ENCODE results near the gene CYB5A. TPM values are rescaled to one million over a fixed set of nuclear protein-coding genes. Genes with fewer than 3 reads are reported as not detected.

Gene CYB5A
- total RNA-seq, 3 donors from 2014 or later (not counting 1 experiment from before 2014, with no cell fraction given), result 10.4 to 14.6 (median 13.0) TPM

- no peaks in the 10 kb centered on the region for H3K4me1 ChIP-seq (ENCODE audit: control insufficient read depth, insufficient read depth, low read length)
- Mint-ChIP-seq H3K4me1 (peaks cover 0 to 12% of the 10 kb centered on the region in 2 donors), H3K9me3 (no peaks in the 10 kb centered on the region), H3K4me3 (no peak overlapping the region), H3K27ac (no peak overlapping the region), H3K36me3 (no peaks in the 10 kb centered on the region), H3K27me3 (ENCODE audit: low read depth in 2 of 2) (no peaks in the 10 kb centered on the region)
- H3K27ac ChIP-seq (ENCODE audit: low read length), result no peak overlapping the region
- intact Hi-C loops (cut with micrococcal nuclease), result no loop called here
- no peak for DNase-seq
- no peaks in the 10 kb centered on the region for H3K9me3 ChIP-seq (ENCODE audit: control insufficient read depth, insufficient read depth, low read length)
- WGBS (ENCODE audit: insufficient coverage), result 97% methylated on average over 7 of the region's 7 CpGs
- H3K36me3 ChIP-seq (ENCODE audit: control insufficient read depth, insufficient read depth, low read length), result no peaks in the 10 kb centered on the region
- no peak overlapping the region for H3K4me3 ChIP-seq (ENCODE audit: low read length)
- TF ChIP-seq, protein P1, sequence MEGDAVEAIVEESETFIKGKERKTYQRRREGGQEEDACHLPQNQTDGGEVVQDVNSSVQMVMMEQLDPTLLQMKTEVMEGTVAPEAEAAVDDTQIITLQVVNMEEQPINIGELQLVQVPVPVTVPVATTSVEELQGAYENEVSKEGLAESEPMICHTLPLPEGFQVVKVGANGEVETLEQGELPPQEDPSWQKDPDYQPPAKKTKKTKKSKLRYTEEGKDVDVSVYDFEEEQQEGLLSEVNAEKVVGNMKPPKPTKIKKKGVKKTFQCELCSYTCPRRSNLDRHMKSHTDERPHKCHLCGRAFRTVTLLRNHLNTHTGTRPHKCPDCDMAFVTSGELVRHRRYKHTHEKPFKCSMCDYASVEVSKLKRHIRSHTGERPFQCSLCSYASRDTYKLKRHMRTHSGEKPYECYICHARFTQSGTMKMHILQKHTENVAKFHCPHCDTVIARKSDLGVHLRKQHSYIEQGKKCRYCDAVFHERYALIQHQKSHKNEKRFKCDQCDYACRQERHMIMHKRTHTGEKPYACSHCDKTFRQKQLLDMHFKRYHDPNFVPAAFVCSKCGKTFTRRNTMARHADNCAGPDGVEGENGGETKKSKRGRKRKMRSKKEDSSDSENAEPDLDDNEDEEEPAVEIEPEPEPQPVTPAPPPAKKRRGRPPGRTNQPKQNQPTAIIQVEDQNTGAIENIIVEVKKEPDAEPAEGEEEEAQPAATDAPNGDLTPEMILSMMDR (IDR thresholded peaks at IDR 0.05), result no peak
- no peaks in the 10 kb centered on the region for H3K27me3 ChIP-seq (ENCODE audit: control insufficient read depth, insufficient read depth, low read length)
- ATAC-seq, result no peak
These were observed 23.6 kb downstream of the CYB5A start for GRCh38 chr18:74268175-74268574.

GRCh38 chr18:74266161-74266560, 25.6 kb downstream of the CYB5A start:
- 73% methylated on average over 9 of the region's 9 CpGs for WGBS (ENCODE audit: insufficient coverage)
- Mint-ChIP-seq H3K36me3 (no peaks in the 10 kb centered on the region), H3K27me3 (ENCODE audit: low read depth in 2 of 2) (no peaks in the 10 kb centered on the region), H3K4me1 (peaks cover 0 to 12% of the 10 kb centered on the region in 2 donors), H3K4me3 (no peak overlapping the region), H3K9me3 (no peaks in the 10 kb centered on the region), H3K27ac (no peak overlapping the region)
- intact Hi-C loops (cut with micrococcal nuclease), result no loop called here
- H3K4me3 ChIP-seq (ENCODE audit: low read length), result no peak overlapping the region
- peaks cover 4% of the 10 kb centered on the region for H3K36me3 ChIP-seq (ENCODE audit: control insufficient read depth, insufficient read depth, low read length)
- no peaks in the 10 kb centered on the region for H3K27me3 ChIP-seq (ENCODE audit: control insufficient read depth, insufficient read depth, low read length)
- TF ChIP-seq, protein P1 (IDR thresholded peaks at IDR 0.05), result no peak
- no peak overlapping the region for H3K27ac ChIP-seq (ENCODE audit: low read length)
- DNase-seq, result no peak
- ATAC-seq, result no peak
- no peaks in the 10 kb centered on the region for H3K4me1 ChIP-seq (ENCODE audit: control insufficient read depth, insufficient read depth, low read length)
- H3K9me3 ChIP-seq (ENCODE audit: control insufficient read depth, insufficient read depth, low read length), result no peaks in the 10 kb centered on the region

GRCh38 chr18:74265546-74266098, 26.1 kb downstream of the CYB5A start:
- no peak for ATAC-seq
- H3K4me1 Mint-ChIP-seq, result peaks cover 0 to 12% of the 10 kb centered on the region in 2 donors
- no peaks in the 10 kb centered on the region for H3K9me3 Mint-ChIP-seq
- H3K4me3 Mint-ChIP-seq, result no peak overlapping the region
- peaks cover 4% of the 10 kb centered on the region for H3K36me3 ChIP-seq (ENCODE audit: control insufficient read depth, insufficient read depth, low read length)
- no peak overlapping the region for H3K4me3 ChIP-seq (ENCODE audit: low read length)
- DNase-seq, result no peak
- intact Hi-C loops (cut with micrococcal nuclease), result no loop called here
- 96% methylated on average over 8 of the region's 8 CpGs for WGBS (ENCODE audit: insufficient coverage)
- H3K27ac ChIP-seq (ENCODE audit: low read length), result no peak overlapping the region
- TF ChIP-seq, protein P1 (IDR thresholded peaks at IDR 0.05), result no peak
- H3K4me1 ChIP-seq (ENCODE audit: control insufficient read depth, insufficient read depth, low read length), result no peaks in the 10 kb centered on the region
- no peaks in the 10 kb centered on the region for H3K9me3 ChIP-seq (ENCODE audit: control insufficient read depth, insufficient read depth, low read length)
- no peak overlapping the region for H3K27ac Mint-ChIP-seq
- no peaks in the 10 kb centered on the region for H3K27me3 Mint-ChIP-seq (ENCODE audit: low read depth in 2 of 2)
- H3K36me3 Mint-ChIP-seq, result no peaks in the 10 kb centered on the region
- H3K27me3 ChIP-seq (ENCODE audit: control insufficient read depth, insufficient read depth, low read length), result no peaks in the 10 kb centered on the region
